GM19035 (cell line): ENCODE data around the gene NRN1.

Experiments used
- ATAC-seq: cut with Tn5 transposase; IDR thresholded peaks from one replicate; pipeline ENCODE4 v1.9.1; 2021; ENCODE audit not compliant: unreplicated experiment

The NRN1 gene

GRCh38 chr6:6002848-6003620 is 3.7 kb downstream of the NRN1 start:
- ATAC-seq: no peak

- no peak for ATAC-seq
These were observed 4.5 kb downstream of the NRN1 start for GRCh38 chr6:6002005-6002847.

- no peak for ATAC-seq
These were observed 5.3 kb downstream of the NRN1 start for GRCh38 chr6:6001443-6001842.

- no peak for ATAC-seq
These were observed 6.8 kb downstream of the NRN1 start for GRCh38 chr6:5999688-6000608.

GRCh38 chr6:5998711-5999687 is 7.7 kb downstream of the NRN1 start:
- no peak for ATAC-seq

GRCh38 chr6:5998236-5998635 is 8.5 kb downstream of the NRN1 start:
- no peak for ATAC-seq

- ATAC-seq: no peak
These were observed 9.2 kb downstream of the NRN1 start for GRCh38 chr6:5997420-5997987.

GRCh38 chr6:5996714-5997419 is 9.9 kb downstream of the NRN1 start:
- ATAC-seq: no peak

GRCh38 chr6:5995949-5996713 is 10.6 kb downstream of the NRN1 start:
- no peak for ATAC-seq

- ATAC-seq: no peak
These were observed 11.1 kb downstream of the NRN1 start for GRCh38 chr6:5995658-5995948.

GRCh38 chr6:5994999-5995657 is 11.6 kb downstream of the NRN1 start:
- ATAC-seq: no peak

GRCh38 chr6:5994234-5994998 is 12.3 kb downstream of the NRN1 start:
- ATAC-seq: no peak

- ATAC-seq: no peak
These were observed 14.0 kb downstream of the NRN1 start for GRCh38 chr6:5992551-5993225.

- ATAC-seq: no peak
These were observed 15.9 kb downstream of the NRN1 start for GRCh38 chr6:5990786-5991185.

- no peak for ATAC-seq
These were observed 17.5 kb downstream of the NRN1 start for GRCh38 chr6:5989141-5989723.

- no peak for ATAC-seq
These were observed 19.9 kb downstream of the NRN1 start for GRCh38 chr6:5986861-5987260.
